GM13976 (cell line): Measurements from ENCODE around the gene CDH22.

Experiments used
- DNase-seq: peaks from one replicate; pipeline ENCODE4 v3.0.0; 2012; ENCODE audit warnings: low spot score
- CTCF ChIP-seq: IDR thresholded peaks from 2 replicates; pipeline ENCODE4 v1.5.1; 2012; ENCODE audit warnings: borderline replicate concordance, mild to moderate bottlenecking; ENCODE audit not compliant: insufficient read depth; ENCODE audit errors: extremely low read depth, missing control alignments, control extremely low read depth
- in situ Hi-C: fragments of 300-500 bp; cut with MboI; formaldehyde crosslinking; loops from one replicate; pipeline ENCODE4 v1.12.0; 2022; ENCODE audit warnings: low sequenced_read_pairs, mixed read lengths, inconsistent platforms; ENCODE audit not compliant: unreplicated experiment

CDH22 gene

GRCh38 chr20:46215913-46216707 lies 92.2 kb downstream of the CDH22 start:
- no peak for DNase-seq
- in situ Hi-C loops = no loop called here
- TF ChIP-seq CTCF = no peak

GRCh38 chr20:46214824-46215488 lies 93.3 kb downstream of the CDH22 start:
- in situ Hi-C loops = no loop called here

GRCh38 chr20:46213946-46214823 lies 94.1 kb downstream of the CDH22 start:
- DNase-seq = no peak
- in situ Hi-C loops = no loop called here
- TF ChIP-seq CTCF = no peak

More at GRCh38 chr20:46214824-46215488, 93.3 kb downstream of the CDH22 start:
- TF ChIP-seq CTCF = no peak
- no peak for DNase-seq

DNA sequence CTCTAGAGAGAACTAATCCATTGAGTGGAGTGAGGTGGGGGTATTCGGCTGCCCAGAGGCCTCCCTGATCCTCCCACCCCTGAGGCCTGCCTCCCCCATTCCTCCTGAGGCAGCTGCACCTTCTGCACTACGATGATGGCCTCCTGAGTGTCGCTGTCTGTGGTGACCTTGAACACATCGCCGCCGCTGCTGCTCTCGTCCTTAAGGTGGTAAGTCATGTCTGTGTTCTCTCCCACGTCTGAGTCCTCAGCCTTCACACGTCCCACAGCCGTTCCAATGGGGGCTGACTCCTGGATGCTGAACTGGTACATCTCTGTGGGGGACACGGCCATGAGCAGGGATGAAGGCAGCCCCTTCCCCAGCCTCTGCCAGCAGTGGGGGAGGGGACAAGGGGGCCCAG lies 95.4 kb downstream of the CDH22 start:
- no peak for DNase-seq
- in situ Hi-C loops = no loop called here
- TF ChIP-seq CTCF = no peak

GRCh38 chr20:46212252-46212651 lies 96.0 kb downstream of the CDH22 start:
- no peak for DNase-seq
- TF ChIP-seq CTCF = no peak
- in situ Hi-C loops = no loop called here

GRCh38 chr20:46211331-46211722 lies 97.0 kb downstream of the CDH22 start:
- DNase-seq = no peak
- in situ Hi-C loops = no loop called here
- TF ChIP-seq CTCF = no peak
